ENCODE data around the gene USP37.

USP37 gene

GRCh38 chr2:218585541-218585940 lies 17.4 kb upstream of the USP37 start:
- Mint-ChIP-seq H3K9me3 (no peaks in the 10 kb centered on the region), H3K27ac (no peak overlapping the region), H3K4me3 (no peak overlapping the region), H3K36me3 (ENCODE audit: low read depth) (peaks cover 76% of the 10 kb centered on the region), H3K4me1 (no peaks in the 10 kb centered on the region), H3K27me3 (ENCODE audit: low read depth, poor library complexity) (no peaks in the 10 kb centered on the region)
- DNase-seq, result no peak
- TF ChIP-seq CTCF (IDR thresholded peaks at IDR 0.05), result no peak

GRCh38 chr2:218583983-218584850 lies 16.1 kb upstream of the USP37 start:
- no peak overlapping the region for H3K4me3 Mint-ChIP-seq
- no peaks in the 10 kb centered on the region for H3K4me1 Mint-ChIP-seq
- H3K27ac Mint-ChIP-seq, result peak overlapping the region; percentile 57
- no peak for DNase-seq
- no peak for TF ChIP-seq CTCF (IDR thresholded peaks at IDR 0.05)
- peaks cover 68% of the 10 kb centered on the region for H3K36me3 Mint-ChIP-seq (ENCODE audit: low read depth)
- H3K9me3 Mint-ChIP-seq, result no peaks in the 10 kb centered on the region
- H3K27me3 Mint-ChIP-seq (ENCODE audit: low read depth, poor library complexity), result no peaks in the 10 kb centered on the region

GRCh38 chr2:218582076-218582475 lies 13.9 kb upstream of the USP37 start:
- Mint-ChIP-seq H3K27ac (no peak overlapping the region), H3K4me3 (no peak overlapping the region), H3K36me3 (ENCODE audit: low read depth) (peaks cover 59% of the 10 kb centered on the region), H3K27me3 (ENCODE audit: low read depth, poor library complexity) (no peaks in the 10 kb centered on the region), H3K9me3 (no peaks in the 10 kb centered on the region), H3K4me1 (no peaks in the 10 kb centered on the region)
- DNase-seq, result no peak
- no peak for TF ChIP-seq CTCF (IDR thresholded peaks at IDR 0.05)

GRCh38 chr2:218578272-218578877 lies 10.2 kb upstream of the USP37 start:
- H3K27ac Mint-ChIP-seq, result no peak overlapping the region
- H3K9me3 Mint-ChIP-seq, result no peaks in the 10 kb centered on the region
- H3K4me3 Mint-ChIP-seq, result no peak overlapping the region
- no peak for DNase-seq
- H3K36me3 Mint-ChIP-seq (ENCODE audit: low read depth), result peaks cover 57% of the 10 kb centered on the region
- no peaks in the 10 kb centered on the region for H3K27me3 Mint-ChIP-seq (ENCODE audit: low read depth, poor library complexity)
- no peak for TF ChIP-seq CTCF (IDR thresholded peaks at IDR 0.05)
- no peaks in the 10 kb centered on the region for H3K4me1 Mint-ChIP-seq

GRCh38 chr2:218577482-218578220 lies 9.5 kb upstream of the USP37 start:
- Mint-ChIP-seq H3K4me3 (no peak overlapping the region), H3K27ac (no peak overlapping the region), H3K9me3 (no peaks in the 10 kb centered on the region), H3K36me3 (ENCODE audit: low read depth) (peaks cover 54% of the 10 kb centered on the region), H3K27me3 (ENCODE audit: low read depth, poor library complexity) (no peaks in the 10 kb centered on the region), H3K4me1 (peaks cover 2% of the 10 kb centered on the region)
- no peak for TF ChIP-seq CTCF (IDR thresholded peaks at IDR 0.05)
- DNase-seq, result no peak
